ENCODE data around the gene CC2D2B.
"Not testable (repeated sequence)": the region's sequence is repeated elsewhere in the genome, so short reads cannot be mapped to it uniquely, and the experiment has no call there.

CC2D2B gene

DNA sequence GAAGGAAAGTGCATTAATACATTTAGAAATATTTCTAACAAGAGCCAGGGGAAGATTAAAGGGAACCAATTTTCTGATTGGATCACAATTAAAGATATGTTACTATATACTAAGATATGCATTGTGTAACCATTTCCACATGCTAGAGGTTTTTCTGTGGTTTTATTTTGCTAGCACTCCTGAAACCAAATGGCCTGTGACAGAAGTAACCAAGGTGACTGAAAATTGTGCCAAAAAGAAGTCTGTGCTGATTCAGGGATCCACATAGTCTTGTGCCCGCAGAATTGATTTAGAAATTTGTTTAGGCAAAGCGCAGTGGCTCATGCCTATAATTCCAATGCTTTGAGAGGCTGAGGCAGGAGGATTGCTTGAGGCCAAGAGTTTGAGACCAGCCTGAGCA, 1.8 kb downstream of the CC2D2B start:
- no peak for DNase-seq

DNA sequence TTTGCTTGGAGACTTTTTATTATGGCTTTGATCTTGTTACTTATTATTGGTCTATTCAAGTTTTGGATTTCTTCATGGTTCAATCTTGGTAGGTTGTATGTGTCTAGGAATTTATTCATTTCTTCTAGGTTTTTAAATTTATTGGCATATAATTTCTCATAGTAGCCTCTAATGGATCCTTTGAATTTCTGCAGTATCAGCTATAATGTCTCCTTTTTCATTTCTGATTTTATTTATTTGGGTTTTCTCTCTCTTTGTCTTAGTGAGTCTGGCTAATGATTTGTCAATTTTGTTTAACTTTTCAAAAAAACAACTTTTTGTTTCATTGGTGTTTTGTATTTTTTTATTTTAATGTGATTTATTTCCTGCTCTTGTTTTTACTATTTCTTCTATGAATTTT, 8.3 kb downstream of the CC2D2B start:
- not testable (repeated sequence) for DNase-seq

DNA sequence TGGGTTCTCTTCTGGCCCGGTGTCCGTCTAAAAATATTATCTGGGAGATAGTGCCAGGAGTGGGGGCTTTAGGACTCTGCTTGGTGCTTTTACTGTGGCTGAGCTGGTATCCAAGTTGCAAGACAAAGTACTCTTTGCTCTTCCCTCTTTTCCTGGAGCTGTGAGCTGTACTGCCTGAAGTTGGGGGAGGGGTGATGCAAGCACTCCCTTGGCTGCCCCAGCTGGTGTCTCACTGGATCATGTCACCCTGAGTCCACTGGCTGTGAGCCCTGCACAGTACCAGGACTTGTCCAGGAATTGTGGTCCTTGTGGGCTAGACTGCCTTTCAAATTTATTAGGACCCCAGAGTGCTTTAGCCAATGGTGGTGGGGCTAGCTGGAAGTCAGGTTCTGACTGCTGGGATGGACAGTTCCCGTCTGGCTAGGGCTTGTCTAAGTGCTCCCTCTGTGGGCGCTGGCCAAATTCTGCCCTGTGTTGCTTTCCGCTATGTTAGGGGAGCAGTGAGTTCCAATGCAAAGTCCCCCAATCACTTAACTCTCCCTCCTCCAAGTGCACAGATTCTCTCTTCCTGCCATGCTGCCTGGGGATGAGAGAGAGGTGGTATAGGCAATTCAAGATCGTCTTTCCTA, 13.1 kb downstream of the CC2D2B start:
- no peak for DNase-seq

DNA sequence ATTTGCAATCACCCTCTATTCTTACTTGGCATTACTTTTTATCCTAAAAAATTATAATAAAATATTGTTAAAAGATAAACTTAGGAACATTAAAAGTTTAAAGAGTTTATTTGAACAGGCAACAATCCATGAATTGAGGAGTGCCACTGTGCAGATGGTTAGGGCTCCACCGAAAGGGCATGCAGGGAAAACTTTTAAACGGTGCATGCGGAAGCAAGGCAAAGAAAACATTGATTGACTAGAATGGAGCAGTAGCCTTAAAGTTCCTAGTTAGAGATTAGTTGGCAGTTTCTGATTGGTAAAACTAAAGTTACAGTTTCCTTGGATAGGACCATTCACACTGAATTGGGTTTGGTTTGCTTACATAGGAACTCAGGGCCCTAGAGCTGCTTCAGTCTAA, 17.3 kb downstream of the CC2D2B start:
- DNase-seq: no peak

DNA sequence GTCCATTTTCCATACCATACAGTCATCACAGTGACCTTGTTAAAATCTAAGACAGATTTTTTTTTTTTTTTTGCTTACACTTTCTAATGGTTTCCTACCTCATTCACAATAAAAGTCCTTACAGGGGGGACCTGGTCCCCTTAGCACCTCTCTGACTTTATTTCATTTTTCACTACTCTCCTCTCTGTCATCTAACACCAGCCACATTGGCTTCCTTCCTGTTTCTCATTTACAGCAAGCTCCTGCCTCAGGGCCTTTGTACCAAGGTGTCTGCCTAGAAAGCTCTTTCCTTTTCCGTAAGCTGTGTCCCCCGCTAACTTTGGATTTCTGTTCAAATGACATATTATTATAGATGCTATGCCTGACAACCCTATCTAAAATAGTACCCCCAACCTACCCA, 27.7 kb downstream of the CC2D2B start:
- DNase-seq: no peak

DNA sequence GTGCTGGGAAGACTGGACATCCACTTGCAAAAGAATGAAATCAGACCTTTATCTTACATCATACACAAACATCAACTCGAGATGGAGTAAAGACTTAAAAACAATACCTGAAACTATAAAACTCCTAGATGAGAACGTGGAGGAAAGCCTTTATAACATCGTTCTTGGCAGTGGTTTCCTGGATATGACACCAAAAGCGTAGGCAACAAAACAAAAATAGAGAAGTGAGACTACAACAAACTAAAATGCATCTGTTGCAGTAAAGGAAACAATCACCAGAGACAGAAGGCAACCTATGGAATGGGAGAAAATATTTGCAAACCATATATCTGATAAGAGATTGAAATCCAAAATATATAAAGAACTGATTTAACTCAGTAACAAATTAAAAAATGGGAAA, 33.3 kb downstream of the CC2D2B start:
- no peak for DNase-seq

DNA sequence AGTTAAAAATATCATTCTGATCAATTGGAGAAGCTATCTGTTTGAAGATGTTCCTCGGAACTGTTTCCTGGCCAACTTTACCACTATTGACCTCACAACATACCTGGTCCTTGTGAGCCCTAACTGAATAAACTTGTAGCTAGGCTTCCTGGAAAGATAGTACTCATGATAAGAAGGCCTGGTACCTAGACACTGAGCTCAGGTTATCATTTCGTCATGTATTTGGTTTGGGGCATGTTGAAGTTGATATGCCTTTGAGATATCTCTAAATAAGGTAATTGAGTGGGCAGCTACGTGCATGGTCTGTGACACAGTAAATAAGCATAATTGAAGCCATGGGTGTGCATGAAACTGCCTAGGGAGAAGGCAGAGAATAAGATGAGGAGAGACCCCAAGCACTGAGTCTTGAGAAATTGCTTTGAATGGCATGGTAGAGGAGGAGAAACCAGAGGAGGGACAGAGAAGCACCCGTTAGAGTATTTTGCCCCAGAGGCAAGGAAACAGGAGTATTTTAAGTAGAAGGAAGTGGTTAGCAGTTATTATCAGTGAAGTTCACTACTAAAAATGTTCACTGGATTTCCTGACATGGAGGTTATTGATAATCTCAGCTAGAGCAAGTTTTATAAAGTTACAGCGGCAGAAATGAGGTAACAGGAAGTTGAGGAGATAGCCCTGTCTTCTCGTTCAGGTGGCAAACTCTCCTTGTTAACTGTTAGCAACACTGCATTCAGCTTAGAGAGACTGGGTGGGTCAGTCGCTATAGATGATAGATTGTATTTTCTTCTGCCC, 55.6 kb downstream of the CC2D2B start:
- no peak for DNase-seq

DNA sequence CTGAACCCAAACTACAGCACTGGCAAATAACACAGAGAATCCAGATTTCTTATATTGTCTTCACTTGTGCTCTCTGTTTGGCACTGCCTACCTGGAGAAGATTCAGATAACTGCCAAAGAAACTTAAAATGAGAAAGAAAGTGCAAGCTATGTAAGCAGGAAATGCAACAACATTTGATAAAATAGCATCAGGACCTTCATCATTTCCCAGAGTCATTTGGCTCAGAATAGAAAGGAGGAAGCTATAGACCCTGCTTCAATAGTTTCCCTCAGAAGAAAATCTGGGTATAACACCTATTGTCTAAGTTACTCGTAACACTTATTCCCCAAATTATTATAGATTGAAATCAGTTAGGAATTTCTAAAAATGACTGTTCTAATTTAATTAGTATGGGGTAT, 56.2 kb downstream of the CC2D2B start:
- no peak for DNase-seq

DNA sequence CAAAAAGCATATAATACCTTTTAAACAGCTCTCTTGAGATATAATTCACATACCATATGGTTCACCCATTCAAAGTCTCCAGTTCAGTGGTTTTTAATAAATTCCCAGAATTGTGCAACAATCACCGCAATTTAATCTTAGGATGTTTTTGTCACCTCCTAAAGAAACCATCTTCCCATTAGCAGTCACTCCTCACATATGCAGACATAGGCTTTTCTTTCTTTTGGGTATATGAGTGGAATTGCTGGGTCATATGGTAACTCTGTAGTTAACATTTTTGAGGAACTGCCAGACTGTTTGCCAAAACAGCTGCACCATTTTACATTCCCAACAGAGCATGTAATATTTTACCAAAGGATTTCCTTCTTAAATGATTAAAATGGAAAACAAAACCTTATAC, 57.0 kb downstream of the CC2D2B start:
- no peak for DNase-seq

DNA sequence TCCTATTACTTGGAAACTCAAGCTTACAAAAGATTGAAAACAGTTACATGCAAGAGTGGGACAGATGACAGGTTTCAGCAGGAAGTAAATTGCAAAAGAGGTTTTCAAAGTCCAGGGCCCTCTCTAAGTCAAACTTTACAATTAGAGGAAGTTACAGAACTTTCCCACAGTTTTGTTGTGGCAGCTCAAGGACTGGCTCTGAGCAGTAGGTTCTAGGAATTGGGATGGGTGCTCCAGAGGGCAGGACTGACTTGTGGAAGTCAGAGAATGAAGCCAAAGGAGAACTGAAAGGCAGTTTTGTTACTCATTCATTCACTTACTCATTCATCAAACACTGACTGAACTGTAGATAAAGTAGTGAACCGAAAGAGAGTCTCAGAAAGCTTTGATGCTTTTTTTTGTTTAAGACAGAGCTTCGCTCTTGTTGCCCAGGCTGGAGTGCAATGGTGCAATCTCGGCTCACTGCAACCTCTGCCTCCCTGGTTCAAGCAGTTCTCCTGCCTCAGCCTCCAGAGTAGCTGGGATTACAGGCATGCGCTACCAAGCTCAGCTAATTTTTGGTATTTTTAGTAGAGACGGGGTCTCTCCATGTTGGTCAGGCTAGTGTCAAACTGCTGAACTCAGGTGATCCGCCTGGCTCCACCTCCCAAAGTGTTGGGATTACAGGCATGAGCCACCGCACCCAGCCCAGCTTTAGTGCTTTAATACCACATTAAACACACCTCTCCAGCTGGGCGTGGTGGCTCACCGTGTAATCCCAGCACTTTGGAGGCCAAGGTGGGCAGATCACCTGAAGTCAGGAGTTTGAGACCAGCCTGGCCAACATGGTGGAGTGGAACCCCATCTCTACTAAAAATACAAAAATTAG, 68.8 kb downstream of the CC2D2B start:
- no peak for DNase-seq

DNA sequence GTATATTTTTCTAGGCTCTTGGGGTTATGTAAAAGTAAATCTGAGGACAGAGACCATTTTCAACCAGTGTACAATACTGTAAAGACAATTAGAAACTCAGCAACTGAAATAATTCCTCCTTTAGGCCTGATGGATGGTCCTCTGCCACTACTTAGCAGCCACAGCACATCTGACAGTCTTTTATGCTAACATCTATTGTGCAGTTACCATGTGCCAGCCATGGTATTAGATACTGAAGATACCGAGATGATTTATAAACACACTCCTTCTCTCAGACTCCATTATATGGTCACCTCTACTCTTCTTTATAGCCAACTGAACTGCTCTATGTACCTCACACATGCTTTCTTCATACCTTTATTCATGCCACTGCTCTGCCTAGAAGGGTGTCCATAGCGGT, 74.4 kb downstream of the CC2D2B start:
- DNase-seq: no peak

DNA sequence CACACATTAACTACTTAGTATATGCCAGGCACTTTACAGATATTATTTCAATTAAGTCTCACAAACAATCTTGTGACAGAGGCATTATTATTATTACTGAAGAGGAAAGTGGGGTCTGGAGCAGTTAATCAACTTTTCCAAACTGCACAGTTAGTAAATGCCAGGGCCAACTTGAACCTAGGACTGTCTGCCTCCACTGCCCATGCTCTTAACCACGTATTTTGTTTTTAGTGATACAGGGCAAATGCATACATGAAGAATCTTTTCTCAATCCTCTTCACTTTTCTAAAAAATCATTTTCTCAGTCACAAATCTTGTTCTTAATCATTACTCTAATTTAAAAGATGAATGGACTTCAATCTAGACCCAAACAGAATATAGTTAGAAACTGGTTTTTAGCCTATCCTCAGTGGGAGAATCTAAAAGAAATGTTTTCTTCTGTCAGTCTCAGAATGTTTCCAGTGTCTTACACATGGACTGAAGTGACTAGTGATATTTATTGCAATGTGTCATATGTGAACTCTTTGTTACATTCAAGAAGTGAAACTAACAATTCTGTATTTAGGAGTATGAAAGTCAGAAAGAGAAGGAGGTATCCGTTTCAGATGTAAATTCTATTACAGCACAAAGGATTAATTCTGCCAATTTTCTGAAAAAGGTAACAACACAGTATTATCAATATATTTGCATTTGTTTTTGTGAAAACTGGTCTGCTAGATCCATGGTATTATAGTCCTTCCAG, 80.1 kb downstream of the CC2D2B start:
- DNase-seq: no peak

DNA sequence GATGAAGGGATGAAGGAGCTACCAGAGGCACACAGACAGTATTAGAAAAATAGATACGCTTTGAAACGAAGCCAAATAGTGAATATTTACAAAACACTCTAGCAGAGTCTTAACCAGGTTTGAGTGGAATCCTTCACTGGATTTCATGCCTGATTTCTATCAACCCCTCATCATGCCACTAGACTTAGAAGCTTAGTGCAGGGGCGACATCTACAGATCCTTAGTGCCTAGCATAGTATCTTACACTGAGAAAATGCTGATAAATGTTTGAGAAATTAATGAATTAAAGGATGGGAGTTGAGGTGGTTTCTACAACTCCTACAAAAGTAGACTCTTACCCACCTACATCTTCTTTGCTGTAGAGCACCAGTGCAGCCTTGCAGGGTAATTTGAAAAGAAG, 80.9 kb downstream of the CC2D2B start:
- DNase-seq: no peak

DNA sequence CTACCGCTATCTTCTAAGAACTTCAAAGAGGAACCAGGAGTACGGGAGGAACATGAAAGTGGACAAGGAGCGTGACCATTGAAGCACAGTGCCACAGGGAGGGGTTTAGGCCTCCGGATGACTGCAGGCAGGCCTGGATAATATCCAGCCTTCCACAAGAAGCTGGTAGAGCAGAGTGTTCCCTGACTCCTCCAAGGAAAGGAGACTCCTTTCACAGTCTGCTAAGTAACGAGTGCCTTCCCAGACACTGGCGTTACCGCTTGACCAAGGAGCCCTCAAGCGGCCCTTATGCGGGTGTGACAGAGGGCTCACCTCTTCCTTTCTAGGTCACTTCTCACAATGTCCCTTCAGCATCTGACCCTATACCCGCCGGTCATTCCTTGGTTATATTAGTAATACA, 86.6 kb downstream of the CC2D2B start:
- DNase-seq: not testable (repeated sequence)

DNA sequence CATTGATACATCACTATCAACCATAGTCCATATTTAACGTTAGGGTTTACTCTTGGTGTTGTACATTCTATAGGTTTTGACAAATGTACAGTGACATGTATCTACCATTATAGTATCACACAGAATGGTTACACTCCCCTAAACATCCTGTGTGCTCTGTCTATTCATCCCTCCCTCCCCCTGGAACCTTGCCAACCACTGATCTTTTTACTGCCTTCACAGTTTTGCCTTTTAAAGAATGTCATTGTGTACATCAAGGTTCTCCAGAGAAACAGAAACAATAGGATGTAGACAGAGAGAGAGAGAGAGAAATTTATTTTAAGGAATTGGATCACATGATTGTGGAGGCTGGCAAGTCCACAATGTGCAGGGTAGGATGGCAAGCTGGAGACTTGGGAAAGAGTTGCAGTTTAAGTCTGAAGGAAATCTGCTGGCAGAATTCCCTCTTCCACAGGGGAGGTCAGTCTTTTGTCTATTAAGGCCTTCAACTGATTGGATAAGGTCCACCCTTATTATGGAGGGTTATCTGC, 90.5 kb downstream of the CC2D2B start:
- no peak for DNase-seq

DNA sequence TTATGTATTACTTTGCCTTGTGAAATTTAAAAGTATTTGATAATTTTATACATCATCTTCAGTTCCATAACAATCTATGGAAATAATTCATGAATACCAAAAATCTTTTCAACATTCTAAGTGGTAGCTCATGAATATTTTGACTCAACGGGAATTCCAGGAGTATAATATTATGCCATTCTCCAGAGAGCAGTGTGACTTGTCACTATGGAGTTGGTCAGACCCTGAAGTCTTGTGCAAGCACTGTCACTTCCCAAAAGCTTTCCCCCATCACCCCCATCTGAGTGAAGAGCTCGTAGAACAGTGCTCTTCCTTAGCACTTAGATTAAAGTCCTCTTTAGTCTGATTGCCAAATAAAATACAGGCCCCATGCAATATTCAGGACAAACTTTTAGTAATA, 106.2 kb downstream of the CC2D2B start:
- DNase-seq: no peak

DNA sequence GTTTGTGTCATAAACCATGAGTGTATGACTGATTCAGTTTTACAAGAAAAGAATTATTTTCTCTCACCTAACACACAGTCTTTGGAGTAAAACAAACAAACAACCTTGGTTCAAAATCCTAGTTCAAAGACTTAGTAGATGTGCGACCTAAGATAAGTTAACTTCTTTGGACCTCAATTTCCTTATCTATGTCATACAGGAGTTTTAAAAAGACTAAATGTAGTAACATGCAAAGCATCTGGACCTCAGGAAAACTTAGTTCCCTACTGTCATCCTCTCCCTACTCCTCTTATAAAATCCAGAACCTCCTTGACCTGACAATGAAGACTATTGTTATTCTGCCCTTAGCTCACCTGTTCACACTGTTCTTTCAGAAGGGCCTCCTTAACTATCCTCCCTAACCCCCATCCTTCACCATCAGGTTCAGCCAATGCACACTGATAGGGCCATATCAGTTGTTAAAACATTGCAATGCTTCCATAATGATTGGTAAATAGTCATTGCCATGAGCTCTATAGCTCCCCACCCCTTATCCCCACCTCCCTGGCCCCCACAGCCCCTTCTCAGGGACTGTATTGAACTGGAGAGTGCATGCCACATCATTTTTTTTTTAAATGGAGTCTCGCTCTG, 106.8 kb downstream of the CC2D2B start:
- DNase-seq: no peak

DNA sequence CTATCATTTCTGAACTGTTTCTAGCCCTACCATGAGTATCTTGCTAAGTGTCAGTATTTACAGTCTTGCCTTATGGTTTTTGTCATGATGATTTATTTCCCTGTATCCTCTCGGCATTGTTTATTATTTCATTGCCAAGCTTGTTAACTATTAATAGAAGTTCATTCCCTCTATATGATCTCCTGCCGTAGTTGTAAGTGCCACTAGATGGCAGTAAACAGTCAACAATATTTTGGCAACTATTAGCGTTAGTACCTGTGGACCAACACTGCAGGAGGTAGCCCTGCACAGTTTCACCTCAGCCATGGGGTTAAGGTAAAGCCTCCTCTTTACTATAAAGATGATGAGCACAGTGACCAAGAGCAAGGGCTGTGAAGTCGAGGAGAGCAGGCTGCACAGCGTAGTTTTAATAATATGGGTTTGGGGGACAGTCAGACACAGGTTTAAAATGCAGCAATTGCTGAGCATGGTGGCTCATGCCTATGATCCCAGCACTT, 109.5 kb downstream of the CC2D2B start:
- DNase-seq: no peak

DNA sequence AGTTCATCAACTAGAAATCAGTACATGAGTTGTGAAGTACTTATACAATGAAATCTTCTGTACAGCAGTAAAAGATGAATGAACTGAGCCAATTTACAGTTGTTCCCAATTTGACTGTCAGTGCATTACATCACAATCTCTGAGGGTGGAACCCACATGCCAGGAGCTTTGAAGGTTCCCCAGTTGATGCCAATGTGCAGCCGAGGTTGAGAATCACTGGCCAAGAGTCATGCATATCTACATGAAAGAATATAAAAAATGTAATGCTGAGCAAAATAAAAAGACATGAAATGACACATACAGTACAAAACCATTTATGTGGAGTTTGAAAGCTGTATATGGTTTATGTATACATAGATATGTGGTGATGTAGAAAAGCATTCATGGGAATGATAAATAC, 113.6 kb downstream of the CC2D2B start:
- DNase-seq: no peak

DNA sequence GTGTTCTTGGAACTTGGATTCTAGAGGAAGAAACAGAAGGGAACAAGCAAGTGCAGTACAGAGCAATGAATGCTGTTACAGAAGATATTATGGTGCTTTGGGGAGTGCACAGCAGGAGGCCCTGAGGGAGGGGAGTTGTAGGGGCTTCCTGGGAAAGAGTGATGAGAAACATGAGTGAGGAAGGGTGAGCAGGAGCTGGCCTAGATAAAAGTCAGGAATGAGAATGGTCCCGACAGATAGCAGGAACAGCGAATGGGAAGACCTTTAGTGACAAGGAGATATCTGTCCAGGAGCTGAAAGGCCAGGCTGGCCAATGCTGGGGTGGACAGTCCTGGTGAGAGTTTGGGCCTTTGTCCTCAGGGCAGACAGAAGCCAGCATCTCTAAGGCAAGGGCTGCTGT, 115.0 kb downstream of the CC2D2B start:
- no peak for DNase-seq

DNA sequence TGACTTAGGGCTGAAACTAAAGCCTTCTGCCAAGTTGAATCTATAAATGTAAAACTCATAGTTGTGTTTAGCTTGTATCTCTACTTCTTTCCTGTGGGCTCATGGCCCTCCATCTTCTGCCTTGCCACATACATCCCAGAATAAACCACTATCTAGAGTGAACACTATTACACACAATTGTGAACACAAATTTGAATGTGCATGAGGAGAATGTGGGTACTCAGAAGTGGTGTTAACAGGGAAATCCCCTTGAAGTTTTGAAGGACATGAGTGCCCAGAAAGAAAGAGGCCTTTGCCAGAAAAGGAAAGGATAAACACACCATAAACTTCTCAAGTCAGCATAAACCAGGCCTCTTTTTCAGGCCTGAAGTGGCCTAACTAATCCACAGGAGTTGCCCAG, 115.4 kb downstream of the CC2D2B start:
- no peak for DNase-seq

DNA sequence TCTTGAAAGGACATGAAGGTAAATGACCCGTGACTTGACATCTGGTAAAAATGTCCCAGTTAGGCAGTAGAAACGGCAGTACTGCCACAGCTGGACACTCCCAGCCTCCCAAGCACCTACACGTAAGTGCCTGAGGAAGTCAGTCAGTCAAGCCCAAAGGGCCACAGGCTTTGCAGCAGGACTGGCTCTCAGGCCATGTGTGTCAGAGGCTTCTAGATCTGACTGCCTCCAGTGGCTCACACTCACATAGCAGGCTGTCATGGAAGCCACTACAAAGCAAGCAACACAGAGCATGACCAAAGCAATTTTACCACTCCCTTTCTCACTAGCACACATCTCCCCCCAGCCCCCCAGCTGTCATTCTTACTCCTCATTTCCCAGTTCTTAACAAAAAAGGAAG, 117.8 kb downstream of the CC2D2B start:
- DNase-seq: no peak

Data from cortex of kidney (tissue), 1 donor.